ENCODE results near the gene MTMR12.
"Not testable (repeated sequence)": the region's sequence is repeated elsewhere in the genome, so short reads cannot be mapped to it uniquely, and the experiment has no call there.

Gene MTMR12

DNA sequence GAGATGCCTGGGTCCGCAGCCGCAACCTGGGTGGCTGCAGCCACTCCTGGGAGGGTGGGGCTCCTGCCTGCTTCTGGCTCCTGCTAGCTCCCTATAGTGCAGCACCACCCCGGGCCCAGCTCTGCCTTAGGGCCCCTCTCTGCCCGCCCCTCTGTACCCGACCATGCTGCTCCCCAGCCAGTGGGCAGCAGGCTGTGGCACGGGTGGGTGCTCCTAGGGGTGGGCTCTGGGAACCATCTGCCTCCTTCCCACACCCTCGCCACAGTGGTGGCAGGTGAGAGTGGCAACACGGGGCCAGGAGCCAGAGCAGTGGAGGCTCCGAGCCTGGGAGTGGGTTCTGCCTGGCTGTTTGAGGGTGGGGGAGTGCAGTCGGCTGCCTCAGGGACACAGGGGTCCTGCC, 7.8 kb upstream of the MTMR12 start:
- H3K27me3 ChIP-seq = no peaks in the 10 kb centered on the region
- H3K36me3 ChIP-seq = no peaks in the 10 kb centered on the region
- no peak for DNase-seq
- H3K4me3 ChIP-seq (ENCODE audit: low read depth, low read length) = no peak overlapping the region
- no peaks in the 10 kb centered on the region for H3K4me1 ChIP-seq
- no peaks in the 10 kb centered on the region for H3K9me3 ChIP-seq
- TF ChIP-seq, protein P1, sequence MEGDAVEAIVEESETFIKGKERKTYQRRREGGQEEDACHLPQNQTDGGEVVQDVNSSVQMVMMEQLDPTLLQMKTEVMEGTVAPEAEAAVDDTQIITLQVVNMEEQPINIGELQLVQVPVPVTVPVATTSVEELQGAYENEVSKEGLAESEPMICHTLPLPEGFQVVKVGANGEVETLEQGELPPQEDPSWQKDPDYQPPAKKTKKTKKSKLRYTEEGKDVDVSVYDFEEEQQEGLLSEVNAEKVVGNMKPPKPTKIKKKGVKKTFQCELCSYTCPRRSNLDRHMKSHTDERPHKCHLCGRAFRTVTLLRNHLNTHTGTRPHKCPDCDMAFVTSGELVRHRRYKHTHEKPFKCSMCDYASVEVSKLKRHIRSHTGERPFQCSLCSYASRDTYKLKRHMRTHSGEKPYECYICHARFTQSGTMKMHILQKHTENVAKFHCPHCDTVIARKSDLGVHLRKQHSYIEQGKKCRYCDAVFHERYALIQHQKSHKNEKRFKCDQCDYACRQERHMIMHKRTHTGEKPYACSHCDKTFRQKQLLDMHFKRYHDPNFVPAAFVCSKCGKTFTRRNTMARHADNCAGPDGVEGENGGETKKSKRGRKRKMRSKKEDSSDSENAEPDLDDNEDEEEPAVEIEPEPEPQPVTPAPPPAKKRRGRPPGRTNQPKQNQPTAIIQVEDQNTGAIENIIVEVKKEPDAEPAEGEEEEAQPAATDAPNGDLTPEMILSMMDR (IDR thresholded peaks at IDR 0.05; ENCODE audit: low read depth, low read length) = no peak

DNA sequence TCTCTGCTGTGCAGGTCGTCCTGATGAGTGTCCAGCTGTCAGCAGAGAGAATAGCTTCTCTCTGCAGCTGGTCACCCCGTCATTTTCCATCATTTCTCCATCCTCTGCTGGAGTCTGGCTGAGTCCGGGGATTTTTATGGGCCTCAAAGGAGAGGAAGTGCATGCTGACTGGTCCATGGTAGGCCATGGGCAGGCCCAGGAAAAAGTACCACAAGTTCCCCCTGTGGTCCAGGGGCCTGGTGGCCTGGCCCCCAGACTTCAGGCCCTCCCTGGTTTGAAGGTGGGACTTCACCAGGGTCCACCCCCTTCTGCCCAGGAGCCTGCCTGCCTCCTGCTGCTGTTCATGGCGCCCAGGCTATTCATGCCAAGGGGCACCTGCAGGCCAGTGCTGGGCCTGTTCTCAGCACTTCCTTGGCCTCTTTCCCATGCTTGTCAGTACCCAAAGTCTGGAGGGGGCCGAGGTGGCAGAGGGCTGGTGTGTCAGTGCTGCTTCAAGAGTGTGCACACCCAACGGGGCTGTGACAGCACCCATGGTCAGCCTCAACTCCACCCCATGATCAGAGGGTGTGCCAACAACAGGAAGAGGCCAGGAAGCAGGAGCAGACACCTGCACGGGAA, 7.3 kb upstream of the MTMR12 start:
- no peaks in the 10 kb centered on the region for H3K9me3 ChIP-seq

DNA sequence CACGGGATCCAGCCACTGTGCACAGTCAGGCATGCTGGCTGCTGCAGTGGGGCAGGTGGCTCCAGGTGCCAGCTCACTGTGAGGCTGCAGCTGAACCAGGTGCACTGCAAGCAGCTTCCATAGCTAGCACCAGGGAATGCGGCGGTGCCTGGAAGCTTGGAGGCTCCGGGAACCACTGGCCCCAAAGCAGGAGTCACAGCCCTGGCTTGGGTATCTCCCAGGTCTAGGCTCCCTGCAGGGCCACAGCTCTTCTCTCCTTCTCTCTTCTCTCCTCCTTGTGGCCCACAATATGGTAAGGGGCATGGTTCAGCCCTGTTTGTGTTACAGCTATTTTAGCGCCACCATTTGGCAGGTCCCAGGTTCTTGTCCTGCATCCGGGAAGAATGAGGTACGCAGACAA, 6.7 kb upstream of the MTMR12 start:
- H3K27me3 ChIP-seq = no peaks in the 10 kb centered on the region
- DNase-seq = no peak

More for the DNA sequence above, 7.3 kb upstream of the MTMR12 start:
- no peak for DNase-seq
- TF ChIP-seq, protein P1 (IDR thresholded peaks at IDR 0.05; ENCODE audit: low read depth, low read length) = no peak
- no peaks in the 10 kb centered on the region for H3K36me3 ChIP-seq
- no peak overlapping the region for H3K4me3 ChIP-seq (ENCODE audit: low read depth, low read length)
- H3K27me3 ChIP-seq = no peaks in the 10 kb centered on the region
- H3K4me1 ChIP-seq = no peaks in the 10 kb centered on the region

DNA sequence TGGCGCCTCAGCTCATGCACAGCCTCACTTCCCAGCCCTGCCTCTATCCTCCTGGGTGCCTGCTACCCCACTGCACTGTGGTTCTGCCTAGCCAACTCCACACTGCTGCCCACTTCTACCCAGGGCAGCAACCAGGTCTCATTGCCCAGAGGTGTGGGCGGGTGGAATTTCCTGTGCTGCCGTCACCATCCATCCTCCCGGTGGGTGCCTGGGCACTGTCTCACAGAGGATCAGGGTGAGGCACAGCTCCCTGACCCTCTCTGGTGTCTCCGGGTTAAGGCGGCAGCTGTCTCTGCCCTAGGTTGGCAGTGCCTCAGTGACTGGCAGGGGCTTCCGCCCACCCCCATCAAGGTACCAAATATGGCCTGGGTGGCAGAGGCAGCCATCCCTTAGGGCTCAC, 4.3 kb upstream of the MTMR12 start:
- TF ChIP-seq, protein P1 (IDR thresholded peaks at IDR 0.05; ENCODE audit: low read depth, low read length) = no peak
- Histone ChIP-seq H3K9me3 (no peaks in the 10 kb centered on the region), H3K27me3 (no peaks in the 10 kb centered on the region), H3K36me3 (no peaks in the 10 kb centered on the region), H3K4me3 (ENCODE audit: low read depth, low read length) (no peak overlapping the region), H3K4me1 (no peaks in the 10 kb centered on the region)
- no peak for DNase-seq

More for the DNA sequence above, 6.7 kb upstream of the MTMR12 start:
- Histone ChIP-seq H3K9me3 (no peaks in the 10 kb centered on the region), H3K4me1 (no peaks in the 10 kb centered on the region), H3K36me3 (no peaks in the 10 kb centered on the region), H3K4me3 (ENCODE audit: low read depth, low read length) (no peak overlapping the region)
- TF ChIP-seq, protein P1 (IDR thresholded peaks at IDR 0.05; ENCODE audit: low read depth, low read length) = no peak

DNA sequence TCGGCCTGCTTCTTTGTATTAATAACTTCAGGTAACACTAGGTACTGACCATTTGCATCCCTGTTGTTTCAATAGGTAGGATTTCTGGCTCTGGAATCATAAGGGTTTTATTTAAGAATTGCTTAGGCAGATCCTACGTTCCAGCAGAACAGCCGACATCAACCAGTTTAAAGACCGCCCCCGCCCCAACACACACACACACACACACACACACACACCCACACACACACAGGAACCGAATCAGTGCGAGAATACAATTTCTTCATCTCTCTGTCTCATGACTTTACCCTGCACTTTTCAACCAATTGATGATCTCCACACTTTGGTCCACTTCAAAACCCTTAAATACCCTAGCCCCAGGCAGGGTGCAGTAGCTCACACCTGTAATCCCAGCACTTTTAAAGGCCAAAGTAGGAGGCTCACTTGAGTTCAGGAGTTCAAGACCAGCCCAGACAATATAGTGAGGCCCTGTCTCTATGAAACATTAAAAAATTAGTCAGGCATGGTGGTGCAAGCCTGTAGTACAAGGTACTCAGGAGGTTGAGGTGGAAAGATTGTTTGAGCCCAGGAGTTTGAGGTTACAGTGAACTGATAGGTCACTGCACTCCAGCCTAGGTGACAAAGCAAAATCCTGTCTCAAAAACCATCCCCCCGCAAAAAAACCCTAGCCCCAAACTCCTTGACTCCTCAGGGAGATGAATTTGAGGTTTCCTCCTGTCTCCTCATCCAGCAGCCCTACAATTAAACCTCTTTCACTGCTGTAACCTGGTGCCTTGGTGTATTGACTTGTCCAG, 2.7 kb upstream of the MTMR12 start:
- TF ChIP-seq, protein P1 (IDR thresholded peaks at IDR 0.05; ENCODE audit: low read depth, low read length) = no peak
- Histone ChIP-seq H3K27me3 (no peaks in the 10 kb centered on the region), H3K36me3 (no peaks in the 10 kb centered on the region), H3K9me3 (no peaks in the 10 kb centered on the region), H3K4me3 (ENCODE audit: low read depth, low read length) (no peak overlapping the region), H3K4me1 (no peaks in the 10 kb centered on the region)
- DNase-seq = no peak

DNA sequence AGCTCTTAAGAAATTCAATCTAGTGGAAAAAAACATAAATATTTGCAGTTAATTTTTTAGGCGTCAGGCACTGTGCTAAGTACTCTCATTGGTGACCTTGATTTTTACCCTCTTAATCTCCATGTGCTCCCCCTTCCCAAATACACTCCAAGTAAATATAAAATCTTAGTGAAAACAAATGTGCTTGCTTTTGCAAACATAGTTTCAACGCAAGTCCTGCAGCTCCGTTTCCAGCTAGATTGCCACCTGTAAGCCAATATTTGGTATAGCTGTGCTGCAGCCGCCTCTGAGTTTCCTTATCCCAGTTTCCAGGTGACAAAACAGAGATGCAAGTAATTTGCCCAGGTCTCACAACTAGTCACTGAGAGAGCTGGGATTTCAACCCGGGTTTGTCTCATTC, 1.9 kb upstream of the MTMR12 start:
- TF ChIP-seq, protein P1 (IDR thresholded peaks at IDR 0.05; ENCODE audit: low read depth, low read length) = no peak
- Histone ChIP-seq H3K9me3 (no peaks in the 10 kb centered on the region), H3K4me3 (ENCODE audit: low read depth, low read length) (no peak overlapping the region), H3K36me3 (no peaks in the 10 kb centered on the region), H3K4me1 (no peaks in the 10 kb centered on the region), H3K27me3 (no peaks in the 10 kb centered on the region)
- no peak for DNase-seq

DNA sequence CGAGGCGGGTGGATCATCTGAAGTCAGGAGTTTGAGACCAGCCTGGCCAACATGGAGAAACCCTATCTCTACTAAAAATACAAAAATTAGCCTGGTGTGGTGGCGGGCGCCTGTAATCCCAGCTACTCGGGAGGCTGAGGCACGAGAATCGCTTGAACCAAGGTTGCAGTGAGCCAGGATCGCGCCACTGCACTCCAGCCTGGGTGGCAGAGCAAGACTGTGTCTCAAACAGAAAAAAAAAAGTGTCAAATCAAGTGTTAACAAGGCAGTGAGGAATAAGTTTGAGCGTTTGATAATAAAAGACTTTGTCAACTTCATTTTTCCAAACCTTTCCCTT, 1.4 kb upstream of the MTMR12 start:
- not testable (repeated sequence) for H3K4me1 ChIP-seq; H3K9me3 ChIP-seq; H3K27me3 ChIP-seq; DNase-seq; H3K36me3 ChIP-seq; H3K4me3 ChIP-seq (ENCODE audit: low read depth, low read length)

All from BE2C (cell line).